Astrocyte (in vitro differentiated cells and primary cell): ENCODE data around the gene DCANP1.

Source experiments
- CTCF ChIP-seq: IDR thresholded peaks from 2 replicates; pipeline ENCODE4 v1.5.1; 2011; ENCODE audit warnings: low read depth, mild to moderate bottlenecking, inconsistent platforms, low read length, moderate library complexity; ENCODE audit not compliant: insufficient read depth
- EZH2 ChIP-seq: IDR thresholded peaks from 2 replicates; pipeline ENCODE4 v1.6.1; 2012; ENCODE audit warnings: mild to moderate bottlenecking, low read length, inconsistent platforms; ENCODE audit not compliant: insufficient read depth

- TF ChIP-seq EZH2 (no peak), CTCF (no peak)
Observed at GRCh38 chr5:135483254-135483653, 36.1 kb upstream of the DCANP1 start.
